Tibial nerve (tissue), 4 donors: Measurements from ENCODE around the gene MAGED1. TPM values are rescaled to one million over a fixed set of nuclear protein-coding genes. Genes with fewer than 3 reads are reported as not detected.
"Not testable (repeated sequence)": the region's sequence is repeated elsewhere in the genome, so short reads cannot be mapped to it uniquely, and the experiment has no call there.

ENCODE experiments used
- DNase-seq, 2 donors: peaks; one replicate each; pipeline ENCODE4 v3.0.0-alpha.2; 2019; ENCODE audit warnings: low spot score in 2 of 2
- H3K27ac ChIP-seq, 4 donors: fragments of 200-600 bp; sonication (generic) in 3 of 4; one replicate each; pipeline ENCODE4 v1.5.1; 2017 to 2019; ENCODE audit warnings: mild to moderate bottlenecking in 1 of 4
- H3K27me3 ChIP-seq, 2 donors: fragments of 200-600 bp; sonication (generic) in 1 of 2; one replicate each; pipeline versions ENCODE4 v1.5.1 to v1.6.0; 2017 to 2019
- H3K36me3 ChIP-seq, 3 donors: fragments of 200-600 bp; sonication (generic); one replicate each; pipeline ENCODE4 v1.5.1; 2018 to 2019
- H3K4me1 ChIP-seq, 4 donors: fragments of 200-600 bp; sonication (generic) in 3 of 4; one replicate each; pipeline ENCODE4 v1.5.1; 2017 to 2019
- H3K4me3 ChIP-seq, 4 donors: fragments of 200-600 bp; sonication (generic) in 3 of 4; one replicate each; pipeline ENCODE4 v1.5.1; 2017 to 2019; ENCODE audit warnings: mild to moderate bottlenecking in 1 of 4, moderate library complexity in 1 of 4
- H3K9me3 ChIP-seq, 4 donors: fragments of 200-600 bp; sonication (generic) in 3 of 4; one replicate each; pipeline ENCODE4 v1.5.1; 2017 to 2019
- CTCF ChIP-seq, 5 experiments: fragments of 200-600 bp in 3 of 5; fragments of 450-650 bp in 2 of 5; sonication (generic) in 3 of 5; IDR thresholded peaks; one replicate each; pipeline ENCODE4 v1.5.1; 2016 to 2019; ENCODE audit warnings: antibody characterized with exemption in 5 of 5, mild to moderate bottlenecking in 3 of 5, moderate library complexity in 2 of 5
- EP300 ChIP-seq, 2 donors: sonication (generic); formaldehyde crosslinking; IDR thresholded peaks; one replicate each; pipeline ENCODE4 v1.6.1; 2017; ENCODE audit warnings: antibody characterized with exemption in 2 of 2, mild to moderate bottlenecking in 1 of 2
- POLR2A ChIP-seq, 2 donors: fragments of 450-650 bp; IDR thresholded peaks; one replicate each; pipeline ENCODE4 v1.6.1; 2017; ENCODE audit warnings: antibody characterized with exemption in 2 of 2, mild to moderate bottlenecking in 2 of 2, moderate library complexity in 2 of 2
- WGBS, 2 donors: methylation state at CpG; one replicate each; pipeline ENCODE4 v1.1.5; 2018; 5-methylcytosine and 5-hydroxymethylcytosine counted together
- total RNA-seq, 4 donors: library from RNA; depleted of rRNA; stranded (reverse); fragments of >200 nt; gene quantifications; one replicate each; pipeline ENCODE4 v1.1.0, GENCODE V29; 2016

The MAGED1 gene
- total RNA-seq, 4 donors from 2014 or later: 34.1 to 51.1 (median 46.7) TPM

GRCh38 chrX:51894697-51895336 is 1.4 kb downstream of the MAGED1 start:
- WGBS, 2 donors: 6 to 39% methylated on average over 20 to 25 of the region's 25 CpGs
- TF ChIP-seq CTCF (IDR thresholded peaks at IDR 0.05): no peak
- DNase-seq: peak in 1 of 2 donors; percentile 7
- peak overlapping the region in 3 of 4 donors; percentile 53 to 93 (median 91) for H3K27ac ChIP-seq
- peak overlapping the region; percentile 38 to 66 (median 58) for H3K4me3 ChIP-seq
- H3K36me3 ChIP-seq: peaks cover 0 to 34% (median 0%) of the 10 kb centered on the region in 3 donors
- H3K9me3 ChIP-seq: no peaks in the 10 kb centered on the region
- H3K4me1 ChIP-seq: peaks cover 0 to 17% (median 5%) of the 10 kb centered on the region in 4 donors
- H3K27me3 ChIP-seq: no peaks in the 10 kb centered on the region

GRCh38 chrX:51896626-51897025 is 3.2 kb downstream of the MAGED1 start:
- DNase-seq: no peak
- TF ChIP-seq POLR2A (IDR thresholded peaks at IDR 0.05) (no peak), EP300 (IDR thresholded peaks at IDR 0.05) (no peak), CTCF (IDR thresholded peaks at IDR 0.05) (no peak)
- Histone ChIP-seq H3K27me3 (no peaks in the 10 kb centered on the region), H3K36me3 (peaks cover 0 to 46% (median 0%) of the 10 kb centered on the region in 3 donors), H3K27ac (no peak overlapping the region), H3K4me1 (peaks cover 0 to 17% (median 5%) of the 10 kb centered on the region in 4 donors), H3K4me3 (no peak overlapping the region), H3K9me3 (no peaks in the 10 kb centered on the region)
- 84 to 91% methylated on average over 4 to 9 of the region's 12 CpGs for WGBS, 2 donors

GRCh38 chrX:51899741-51900140 is 6.3 kb downstream of the MAGED1 start:
- peaks cover 0 to 65% (median 0%) of the 10 kb centered on the region in 3 donors for H3K36me3 ChIP-seq
- no peak for DNase-seq
- H3K4me1 ChIP-seq: peaks cover 0 to 7% (median 2%) of the 10 kb centered on the region in 4 donors
- TF ChIP-seq CTCF (IDR thresholded peaks at IDR 0.05): no peak
- TF ChIP-seq POLR2A (IDR thresholded peaks at IDR 0.05): no peak
- no peak for TF ChIP-seq EP300 (IDR thresholded peaks at IDR 0.05)
- no peaks in the 10 kb centered on the region for H3K27me3 ChIP-seq
- 33 to 56% methylated on average over 2 of the region's 2 CpGs for WGBS, 2 donors
- H3K4me3 ChIP-seq: no peak overlapping the region
- no peak overlapping the region for H3K27ac ChIP-seq
- no peaks in the 10 kb centered on the region for H3K9me3 ChIP-seq

- TF ChIP-seq POLR2A (IDR thresholded peaks at IDR 0.05) (no peak), EP300 (IDR thresholded peaks at IDR 0.05) (no peak), CTCF (IDR thresholded peaks at IDR 0.05) (no peak)
- 80 to 87% methylated on average over 5 of the region's 5 CpGs for WGBS, 2 donors
- peaks cover 0 to 54% (median 0%) of the 10 kb centered on the region in 3 donors for H3K36me3 ChIP-seq
Measured at GRCh38 chrX:51902510-51903050, 9.2 kb downstream of the MAGED1 start.

GRCh38 chrX:51905152-51905551 is 11.7 kb downstream of the MAGED1 start:
- H3K27ac ChIP-seq, H3K4me3 ChIP-seq: not testable (repeated sequence)
- WGBS, 2 donors: 79 to 91% methylated on average over 3 of the region's 3 CpGs

More at GRCh38 chrX:51902510-51903050, 9.2 kb downstream of the MAGED1 start:
- Histone ChIP-seq H3K27ac (no peak overlapping the region), H3K9me3 (no peaks in the 10 kb centered on the region), H3K4me1 (no peaks in the 10 kb centered on the region), H3K4me3 (no peak overlapping the region), H3K27me3 (no peaks in the 10 kb centered on the region)
- DNase-seq: no peak

More at GRCh38 chrX:51905152-51905551, 11.7 kb downstream of the MAGED1 start:
- peaks cover 0 to 32% (median 0%) of the 10 kb centered on the region in 3 donors for H3K36me3 ChIP-seq
- DNase-seq, H3K27me3 ChIP-seq, H3K4me1 ChIP-seq, H3K9me3 ChIP-seq: not testable (repeated sequence)
